HL-60/S4 treated with phorbol 12-myristate 13-acetate at 8.2 ng/mL for 4 days and 3 days (cell line): ENCODE data around the gene IL12RB1.

ENCODE experiments used
- in situ Hi-C: fragments of 300-500 bp; cut with MboI; formaldehyde crosslinking; loops from 2 replicates; pipeline ENCODE4 v1.15.0; 2022; ENCODE audit warnings: low sequenced_read_pairs

Gene IL12RB1

GRCh38 chr19:18013210-18014111 lies 73.3 kb downstream of the IL12RB1 start:
- in situ Hi-C loops: no loop called here

- in situ Hi-C loops: no loop called here
Measured at GRCh38 chr19:18010149-18010548, 76.6 kb downstream of the IL12RB1 start.

- in situ Hi-C loops: loop anchor here (10.0 kb wide), 1 partner anchor 45 kb away; no protein-coding TSS in a partner anchor
Measured at GRCh38 chr19:18009412-18010066, 77.2 kb downstream of the IL12RB1 start.
